ENCODE measurements around the gene TMEM200C.

Gene TMEM200C

DNA sequence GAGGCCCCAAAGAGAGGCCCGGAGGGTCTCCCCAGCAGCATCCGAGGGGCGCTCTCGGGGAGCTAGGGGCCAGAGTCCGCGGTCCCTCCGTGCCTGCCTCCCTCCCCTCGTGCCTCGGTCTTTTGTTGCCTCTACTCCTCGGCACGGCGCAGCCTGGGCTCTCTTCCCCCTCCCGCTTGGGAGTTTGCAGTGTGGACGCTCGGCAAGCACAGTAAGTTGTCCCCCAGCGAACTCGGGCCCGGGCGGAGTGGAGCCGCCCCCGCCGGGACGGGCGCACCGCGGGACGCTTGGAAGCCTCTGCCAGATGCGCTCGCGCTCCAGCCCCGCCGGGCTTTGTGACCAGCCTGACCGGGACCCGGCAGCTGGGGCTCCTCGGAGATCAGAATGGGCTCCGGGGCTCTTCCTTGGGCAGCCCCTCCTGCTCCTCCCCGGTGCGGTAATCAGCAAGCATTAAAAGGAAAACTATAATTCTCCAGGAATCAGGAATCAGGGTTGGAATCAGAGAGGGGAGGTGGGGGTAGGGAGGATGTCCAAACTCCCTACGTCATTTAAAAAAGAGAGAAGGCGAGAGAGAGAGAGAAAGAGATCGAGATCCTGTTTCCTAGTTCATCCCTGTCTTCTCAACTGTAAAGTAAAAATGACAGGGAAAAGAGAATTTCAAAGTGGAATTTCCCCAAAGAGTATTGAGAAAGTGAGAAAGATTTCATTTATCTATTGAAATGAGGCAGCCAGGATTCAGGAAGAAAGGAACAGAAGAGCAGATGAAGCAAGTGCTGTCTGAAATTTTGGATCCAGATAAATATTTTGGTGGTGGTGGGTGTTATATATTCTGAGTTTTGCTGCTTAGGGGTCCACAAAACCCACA is 786 bp upstream of the TMEM200C start (continued):
- TF ChIP-seq, protein P1, sequence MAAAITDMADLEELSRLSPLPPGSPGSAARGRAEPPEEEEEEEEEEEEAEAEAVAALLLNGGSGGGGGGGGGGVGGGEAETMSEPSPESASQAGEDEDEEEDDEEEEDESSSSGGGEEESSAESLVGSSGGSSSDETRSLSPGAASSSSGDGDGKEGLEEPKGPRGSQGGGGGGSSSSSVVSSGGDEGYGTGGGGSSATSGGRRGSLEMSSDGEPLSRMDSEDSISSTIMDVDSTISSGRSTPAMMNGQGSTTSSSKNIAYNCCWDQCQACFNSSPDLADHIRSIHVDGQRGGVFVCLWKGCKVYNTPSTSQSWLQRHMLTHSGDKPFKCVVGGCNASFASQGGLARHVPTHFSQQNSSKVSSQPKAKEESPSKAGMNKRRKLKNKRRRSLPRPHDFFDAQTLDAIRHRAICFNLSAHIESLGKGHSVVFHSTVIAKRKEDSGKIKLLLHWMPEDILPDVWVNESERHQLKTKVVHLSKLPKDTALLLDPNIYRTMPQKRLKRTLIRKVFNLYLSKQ (tag by site-specific recombination; IDR thresholded peaks at IDR 0.05; ENCODE audit: borderline replicate concordance): no peak
- TF ChIP-seq ZNF747 (tag by site-specific recombination; IDR thresholded peaks at IDR 0.05) (no peak), KLF9 (tag by site-specific recombination; IDR thresholded peaks at IDR 0.05; ENCODE audit: low read depth) (peak; percentile 38; the same call in 1 of the 2 replicates), ZFHX2 (tag by site-specific recombination; conservative IDR thresholded peaks at IDR 0.05) (peak; percentile 55), ZNF777 (tag by site-specific recombination; IDR thresholded peaks at IDR 0.05; ENCODE audit: borderline replicate concordance) (peak; percentile 63; the same call in 1 of the 2 replicates), KLF8 (tag by site-specific recombination; IDR thresholded peaks at IDR 0.05) (no peak), ZNF266 (tag by site-specific recombination; IDR thresholded peaks at IDR 0.05; ENCODE audit: low read depth) (no peak), ZNF626 (tag by site-specific recombination; IDR thresholded peaks at IDR 0.05) (no peak), KLF16 (tag by site-specific recombination; IDR thresholded peaks at IDR 0.05) (peak; percentile 73), ZNF404 (tag by site-specific recombination; IDR thresholded peaks at IDR 0.05) (no peak), ZBTB17 (tag by site-specific recombination; IDR thresholded peaks at IDR 0.05) (peak; percentile 72), ZSCAN23 (tag by site-specific recombination; IDR thresholded peaks at IDR 0.05) (no peak), ZNF596 (tag by site-specific recombination; IDR thresholded peaks at IDR 0.05) (peak; percentile 66), ZNF623 (tag by site-specific recombination; IDR thresholded peaks at IDR 0.05) (no peak), ZEB2 (tag by site-specific recombination; IDR thresholded peaks at IDR 0.05) (peak; percentile 63), TRIM28 (IDR thresholded peaks at IDR 0.05; ENCODE audit: borderline replicate concordance, low read length) (no peak), GLI4 (tag by site-specific recombination; IDR thresholded peaks at IDR 0.05) (no peak), PRDM1 (tag by site-specific recombination; IDR thresholded peaks at IDR 0.05) (peak; percentile 93), ZBTB7A (tag by site-specific recombination; IDR thresholded peaks at IDR 0.05; ENCODE audit: low read depth) (no peak), ZNF366 (tag by site-specific recombination; conservative IDR thresholded peaks at IDR 0.05) (peak; percentile 31; the same call in 1 of the 2 replicates), ZNF2 (tag by site-specific recombination; IDR thresholded peaks at IDR 0.05) (0 out of 2 replicates have a peak, but pooled peaks have one; percentile 47), ZNF184 (tag by site-specific recombination; IDR thresholded peaks at IDR 0.05) (no peak), GLIS2 (tag by site-specific recombination; IDR thresholded peaks at IDR 0.05) (peak; percentile 84), ZNF114 (tag by site-specific recombination; IDR thresholded peaks at IDR 0.05) (no peak), ZNF624 (tag by site-specific recombination; IDR thresholded peaks at IDR 0.05) (no peak), ZNF514 (tag by site-specific recombination; IDR thresholded peaks at IDR 0.05) (no peak), ZBTB48 (tag by site-specific recombination; IDR thresholded peaks at IDR 0.05) (peak; percentile 84)
- TF ChIP-seq, protein P2, sequence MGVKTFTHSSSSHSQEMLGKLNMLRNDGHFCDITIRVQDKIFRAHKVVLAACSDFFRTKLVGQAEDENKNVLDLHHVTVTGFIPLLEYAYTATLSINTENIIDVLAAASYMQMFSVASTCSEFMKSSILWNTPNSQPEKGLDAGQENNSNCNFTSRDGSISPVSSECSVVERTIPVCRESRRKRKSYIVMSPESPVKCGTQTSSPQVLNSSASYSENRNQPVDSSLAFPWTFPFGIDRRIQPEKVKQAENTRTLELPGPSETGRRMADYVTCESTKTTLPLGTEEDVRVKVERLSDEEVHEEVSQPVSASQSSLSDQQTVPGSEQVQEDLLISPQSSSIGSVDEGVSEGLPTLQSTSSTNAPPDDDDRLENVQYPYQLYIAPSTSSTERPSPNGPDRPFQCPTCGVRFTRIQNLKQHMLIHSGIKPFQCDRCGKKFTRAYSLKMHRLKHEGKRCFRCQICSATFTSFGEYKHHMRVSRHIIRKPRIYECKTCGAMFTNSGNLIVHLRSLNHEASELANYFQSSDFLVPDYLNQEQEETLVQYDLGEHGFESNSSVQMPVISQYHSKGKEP (tag by site-specific recombination; IDR thresholded peaks at IDR 0.05): no peak
- TF ChIP-seq, protein P3, sequence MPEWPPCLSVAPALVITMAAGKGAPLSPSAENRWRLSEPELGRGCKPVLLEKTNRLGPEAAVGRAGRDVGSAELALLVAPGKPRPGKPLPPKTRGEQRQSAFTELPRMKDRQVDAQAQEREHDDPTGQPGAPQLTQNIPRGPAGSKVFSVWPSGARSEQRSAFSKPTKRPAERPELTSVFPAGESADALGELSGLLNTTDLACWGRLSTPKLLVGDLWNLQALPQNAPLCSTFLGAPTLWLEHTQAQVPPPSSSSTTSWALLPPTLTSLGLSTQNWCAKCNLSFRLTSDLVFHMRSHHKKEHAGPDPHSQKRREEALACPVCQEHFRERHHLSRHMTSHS (tag by site-specific recombination; IDR thresholded peaks at IDR 0.05): no peak
- TF ChIP-seq, protein P4, sequence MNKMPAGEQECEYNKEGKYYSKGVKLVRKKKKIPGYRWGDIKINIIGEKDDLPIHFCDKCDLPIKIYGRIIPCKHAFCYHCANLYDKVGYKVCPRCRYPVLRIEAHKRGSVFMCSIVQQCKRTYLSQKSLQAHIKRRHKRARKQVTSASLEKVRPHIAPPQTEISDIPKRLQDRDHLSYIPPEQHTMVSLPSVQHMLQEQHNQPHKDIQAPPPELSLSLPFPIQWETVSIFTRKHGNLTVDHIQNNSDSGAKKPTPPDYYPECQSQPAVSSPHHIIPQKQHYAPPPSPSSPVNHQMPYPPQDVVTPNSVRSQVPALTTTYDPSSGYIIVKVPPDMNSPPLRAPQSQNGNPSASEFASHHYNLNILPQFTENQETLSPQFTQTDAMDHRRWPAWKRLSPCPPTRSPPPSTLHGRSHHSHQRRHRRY (tag by site-specific recombination; IDR thresholded peaks at IDR 0.05): no peak
- TF ChIP-seq, protein P5, sequence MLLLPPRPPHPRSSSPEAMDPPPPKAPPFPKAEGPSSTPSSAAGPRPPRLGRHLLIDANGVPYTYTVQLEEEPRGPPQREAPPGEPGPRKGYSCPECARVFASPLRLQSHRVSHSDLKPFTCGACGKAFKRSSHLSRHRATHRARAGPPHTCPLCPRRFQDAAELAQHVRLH (tag by site-specific recombination; IDR thresholded peaks at IDR 0.05): 0 out of 2 replicates have a peak, but pooled peaks have one; percentile 13
- TF ChIP-seq, protein P6, sequence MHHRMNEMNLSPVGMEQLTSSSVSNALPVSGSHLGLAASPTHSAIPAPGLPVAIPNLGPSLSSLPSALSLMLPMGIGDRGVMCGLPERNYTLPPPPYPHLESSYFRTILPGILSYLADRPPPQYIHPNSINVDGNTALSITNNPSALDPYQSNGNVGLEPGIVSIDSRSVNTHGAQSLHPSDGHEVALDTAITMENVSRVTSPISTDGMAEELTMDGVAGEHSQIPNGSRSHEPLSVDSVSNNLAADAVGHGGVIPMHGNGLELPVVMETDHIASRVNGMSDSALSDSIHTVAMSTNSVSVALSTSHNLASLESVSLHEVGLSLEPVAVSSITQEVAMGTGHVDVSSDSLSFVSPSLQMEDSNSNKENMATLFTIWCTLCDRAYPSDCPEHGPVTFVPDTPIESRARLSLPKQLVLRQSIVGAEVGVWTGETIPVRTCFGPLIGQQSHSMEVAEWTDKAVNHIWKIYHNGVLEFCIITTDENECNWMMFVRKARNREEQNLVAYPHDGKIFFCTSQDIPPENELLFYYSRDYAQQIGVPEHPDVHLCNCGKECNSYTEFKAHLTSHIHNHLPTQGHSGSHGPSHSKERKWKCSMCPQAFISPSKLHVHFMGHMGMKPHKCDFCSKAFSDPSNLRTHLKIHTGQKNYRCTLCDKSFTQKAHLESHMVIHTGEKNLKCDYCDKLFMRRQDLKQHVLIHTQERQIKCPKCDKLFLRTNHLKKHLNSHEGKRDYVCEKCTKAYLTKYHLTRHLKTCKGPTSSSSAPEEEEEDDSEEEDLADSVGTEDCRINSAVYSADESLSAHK (tag by site-specific recombination; IDR thresholded peaks at IDR 0.05): peak; percentile 63

All from HEK293 (cell line).